IgD-negative memory B cell (primary cell): Measurements from ENCODE around the gene ALDH1B1. TPM values are rescaled to one million over a fixed set of nuclear protein-coding genes. Genes with fewer than 3 reads are reported as not detected.
"Not testable (repeated sequence)": the region's sequence is repeated elsewhere in the genome, so short reads cannot be mapped to it uniquely, and the experiment has no call there.

Source experiments
- H3K27ac Mint-ChIP-seq, 3 donors: one replicate each; pipeline ENCODE4 v1.8.0; 2020 to 2022; ENCODE audit warnings: mild to moderate bottlenecking in 3 of 3, mixed read lengths in 3 of 3, moderate library complexity in 1 of 3
- H3K27me3 Mint-ChIP-seq: one replicate; pipeline ENCODE4 v1.8.0; 2021; ENCODE audit warnings: mixed read lengths
- H3K36me3 Mint-ChIP-seq: one replicate; pipeline ENCODE4 v1.8.0; 2020; ENCODE audit warnings: mild to moderate bottlenecking, mixed read lengths
- H3K4me1 Mint-ChIP-seq, 3 donors: one replicate each; pipeline ENCODE4 v1.8.0; 2020 to 2022; ENCODE audit warnings: mixed read lengths in 3 of 3, mild to moderate bottlenecking in 1 of 3
- H3K4me3 Mint-ChIP-seq, 4 donors: one replicate each; pipeline ENCODE4 v1.8.0; 2020 to 2022; ENCODE audit warnings: mild to moderate bottlenecking in 4 of 4, mixed read lengths in 4 of 4, moderate library complexity in 3 of 4
- H3K9me3 Mint-ChIP-seq, 3 donors: one replicate each; pipeline ENCODE4 v1.8.0; 2020 to 2021; ENCODE audit warnings: mixed read lengths in 3 of 3, mild to moderate bottlenecking in 1 of 3
- polyA plus RNA-seq: library from polyadenylated mRNA; unstranded; fragments of 300-500 nt; fragmentation: Illumina TruSeq; gene quantifications from one replicate; pipeline ENCODE4 v1.2.3, GENCODE V29; 2021

Gene ALDH1B1
- polyA plus RNA-seq, 1 donor from 2014 or later: 9.6 TPM

DNA sequence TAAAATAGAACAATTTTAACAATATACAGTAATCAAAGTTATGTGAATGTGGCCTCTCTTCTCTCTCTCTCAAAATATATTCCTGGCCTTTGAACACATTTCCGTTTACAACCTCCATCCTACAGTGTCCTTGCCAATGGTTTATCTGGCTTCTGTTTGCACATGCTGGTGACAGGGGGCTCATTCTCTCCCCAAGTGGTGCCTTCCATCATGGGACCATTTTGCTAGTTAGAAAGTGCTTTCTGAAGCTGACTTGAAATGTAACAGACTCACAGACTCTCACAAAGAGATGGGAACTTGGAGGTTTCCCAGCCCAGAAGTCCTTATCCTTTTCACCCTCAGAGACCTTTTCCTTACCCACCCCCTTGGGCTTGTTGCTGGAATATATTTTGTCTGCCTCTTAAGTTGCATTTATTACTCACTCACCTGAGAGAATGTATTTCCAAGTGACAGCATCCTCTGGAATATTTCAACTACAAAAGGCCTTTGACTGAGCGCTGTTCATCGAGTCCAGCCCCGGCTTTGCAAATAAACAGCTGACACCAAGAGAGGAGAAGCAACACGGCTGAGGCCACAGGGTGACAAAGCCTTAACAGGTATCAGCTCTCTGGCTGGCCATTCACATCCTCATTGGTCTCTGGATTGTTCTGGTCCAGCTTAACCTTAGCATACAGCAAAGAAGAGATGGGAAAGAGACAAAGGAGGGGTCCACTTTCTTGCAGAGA lies 17.5 kb upstream of the ALDH1B1 start:
- no peak overlapping the region for H3K27ac Mint-ChIP-seq
- no peaks in the 10 kb centered on the region for H3K4me1 Mint-ChIP-seq

DNA sequence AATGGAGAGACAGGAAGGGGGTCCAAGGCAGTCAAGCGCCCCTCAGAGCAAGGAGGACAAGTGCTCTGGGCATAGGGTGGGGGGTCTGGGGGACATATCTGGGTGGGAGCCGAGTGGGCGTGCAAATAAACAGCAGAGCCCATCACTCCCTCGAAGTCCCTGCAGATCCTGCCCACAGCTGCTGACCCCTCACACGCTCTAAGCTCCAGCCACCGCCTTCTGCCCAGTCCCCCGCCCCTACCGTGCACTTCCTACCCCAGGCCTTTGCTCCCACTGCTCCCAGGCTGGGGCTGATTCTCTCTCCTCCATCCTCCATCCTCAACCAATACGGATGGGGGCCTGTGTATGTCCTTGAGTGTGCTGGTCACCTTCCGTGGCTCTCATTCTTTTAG lies 16.9 kb upstream of the ALDH1B1 start:
- no peaks in the 10 kb centered on the region for H3K36me3 Mint-ChIP-seq
- no peaks in the 10 kb centered on the region for H3K9me3 Mint-ChIP-seq
- H3K4me3 Mint-ChIP-seq: no peak overlapping the region
- H3K27me3 Mint-ChIP-seq: peaks cover 7% of the 10 kb centered on the region
- no peaks in the 10 kb centered on the region for H3K4me1 Mint-ChIP-seq
- no peak overlapping the region for H3K27ac Mint-ChIP-seq

More for the DNA sequence above, 17.5 kb upstream of the ALDH1B1 start:
- H3K9me3 Mint-ChIP-seq: no peaks in the 10 kb centered on the region
- no peak overlapping the region for H3K4me3 Mint-ChIP-seq
- H3K27me3 Mint-ChIP-seq: peaks cover 7% of the 10 kb centered on the region
- no peaks in the 10 kb centered on the region for H3K36me3 Mint-ChIP-seq

DNA sequence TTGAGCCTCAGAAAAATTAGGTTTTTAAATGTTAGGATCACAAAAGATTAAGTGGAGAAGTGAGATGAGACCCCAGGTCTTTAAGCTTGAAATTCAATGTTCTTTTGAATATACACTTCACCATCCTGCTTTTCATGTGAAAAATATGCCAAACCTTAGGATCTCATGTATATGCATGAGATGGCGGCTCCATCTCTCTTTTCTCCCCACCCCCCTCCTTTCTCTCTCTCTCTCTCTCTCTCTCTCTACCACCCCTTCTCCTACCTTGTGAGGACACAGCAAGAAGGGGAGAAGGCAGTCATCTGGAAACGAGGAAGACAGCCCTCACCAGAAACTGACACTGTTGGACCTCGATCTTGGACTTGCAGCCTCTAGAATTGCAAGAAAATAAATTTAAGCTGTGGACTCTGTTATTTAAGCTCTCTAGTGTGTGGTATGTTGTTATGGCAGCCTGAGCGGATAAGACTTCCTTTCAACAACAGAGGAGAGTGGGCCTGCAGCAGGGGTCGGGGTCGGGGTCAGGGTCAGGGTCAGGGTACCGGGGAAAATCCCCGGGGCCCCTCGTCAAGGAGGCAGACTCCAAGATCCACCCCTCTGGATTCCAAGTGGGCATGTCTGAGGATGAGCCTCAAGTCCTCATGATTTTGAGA lies 16.4 kb upstream of the ALDH1B1 start:
- no peak overlapping the region for H3K27ac Mint-ChIP-seq
- H3K27me3 Mint-ChIP-seq: peaks cover 7% of the 10 kb centered on the region
- H3K4me1 Mint-ChIP-seq: no peaks in the 10 kb centered on the region
- no peaks in the 10 kb centered on the region for H3K9me3 Mint-ChIP-seq
- H3K36me3 Mint-ChIP-seq: no peaks in the 10 kb centered on the region
- no peak overlapping the region for H3K4me3 Mint-ChIP-seq

DNA sequence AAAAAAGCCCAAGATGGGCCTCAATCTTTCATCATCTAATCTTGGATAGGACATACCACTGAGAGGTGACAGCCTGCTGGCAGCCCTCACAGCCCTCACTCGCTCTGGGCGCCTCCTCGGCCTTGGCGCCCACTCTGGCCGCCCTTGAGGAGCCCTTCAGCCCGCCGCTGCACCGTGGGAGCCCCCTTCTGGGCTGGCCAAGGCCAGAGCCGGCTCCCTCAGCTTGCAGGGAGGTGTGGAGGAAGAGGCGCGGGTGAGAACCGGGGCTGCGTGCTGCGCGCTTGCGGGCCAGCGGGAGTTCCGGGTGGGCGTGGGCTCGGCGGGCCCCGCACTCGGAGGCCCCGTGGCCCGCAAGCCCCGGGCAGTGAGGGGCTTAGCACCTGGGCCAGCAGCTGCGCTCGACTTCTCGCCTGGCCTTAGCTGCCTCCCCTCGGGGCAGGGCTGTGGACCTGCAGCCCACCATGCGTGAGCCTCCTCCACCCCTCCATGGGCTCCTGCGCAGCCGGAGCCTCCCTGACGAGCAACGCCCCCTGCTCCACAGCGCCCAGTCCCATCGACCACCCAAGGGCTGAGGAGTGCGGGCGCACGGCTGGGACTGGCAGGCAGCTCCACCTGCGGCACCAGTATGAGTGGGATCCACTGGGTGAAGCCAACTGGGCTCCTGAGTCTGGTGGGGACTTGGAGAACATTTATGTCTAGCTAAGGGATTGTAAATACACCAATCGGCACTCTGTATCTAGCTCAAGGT lies 15.0 kb upstream of the ALDH1B1 start:
- not testable (repeated sequence) for H3K36me3 Mint-ChIP-seq, H3K9me3 Mint-ChIP-seq, H3K4me3 Mint-ChIP-seq, H3K27ac Mint-ChIP-seq, H3K27me3 Mint-ChIP-seq, H3K4me1 Mint-ChIP-seq

DNA sequence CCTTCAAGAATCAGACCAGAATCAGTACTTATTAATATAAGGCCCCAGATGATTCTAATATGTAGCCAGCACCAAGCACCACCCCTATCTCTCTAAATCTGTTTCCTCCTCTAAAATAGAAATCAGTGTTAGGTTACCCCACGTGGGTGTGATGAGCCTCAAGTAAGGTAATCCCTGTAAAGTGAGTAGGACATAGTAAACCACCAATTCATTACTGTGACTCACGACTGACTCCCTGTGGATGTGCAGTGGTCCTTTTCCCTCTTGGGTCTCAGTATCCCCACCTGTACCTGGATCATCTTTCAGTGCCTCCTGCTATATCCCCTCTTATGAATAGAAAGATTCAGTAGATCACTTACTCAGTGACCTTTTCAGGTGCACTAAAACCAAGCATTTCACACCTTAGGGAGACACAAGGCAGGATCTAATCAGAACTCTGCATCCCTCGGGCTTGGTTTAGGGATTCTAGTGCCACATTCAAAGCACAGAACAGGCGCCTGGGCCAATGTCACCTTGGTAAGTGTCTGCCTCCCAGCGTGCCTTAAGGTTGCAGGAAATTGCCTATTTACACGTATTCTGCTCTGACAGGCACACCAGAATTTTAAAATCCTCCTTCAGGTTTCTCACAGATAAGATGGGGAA lies 12.2 kb upstream of the ALDH1B1 start:
- Mint-ChIP-seq H3K4me1 (no peaks in the 10 kb centered on the region), H3K36me3 (no peaks in the 10 kb centered on the region), H3K27ac (peak overlapping the region in 1 of 3 donors; percentile 3), H3K4me3 (no peak overlapping the region), H3K9me3 (peaks cover 2 to 4% (median 3%) of the 10 kb centered on the region in 3 donors), H3K27me3 (peaks cover 6% of the 10 kb centered on the region)

DNA sequence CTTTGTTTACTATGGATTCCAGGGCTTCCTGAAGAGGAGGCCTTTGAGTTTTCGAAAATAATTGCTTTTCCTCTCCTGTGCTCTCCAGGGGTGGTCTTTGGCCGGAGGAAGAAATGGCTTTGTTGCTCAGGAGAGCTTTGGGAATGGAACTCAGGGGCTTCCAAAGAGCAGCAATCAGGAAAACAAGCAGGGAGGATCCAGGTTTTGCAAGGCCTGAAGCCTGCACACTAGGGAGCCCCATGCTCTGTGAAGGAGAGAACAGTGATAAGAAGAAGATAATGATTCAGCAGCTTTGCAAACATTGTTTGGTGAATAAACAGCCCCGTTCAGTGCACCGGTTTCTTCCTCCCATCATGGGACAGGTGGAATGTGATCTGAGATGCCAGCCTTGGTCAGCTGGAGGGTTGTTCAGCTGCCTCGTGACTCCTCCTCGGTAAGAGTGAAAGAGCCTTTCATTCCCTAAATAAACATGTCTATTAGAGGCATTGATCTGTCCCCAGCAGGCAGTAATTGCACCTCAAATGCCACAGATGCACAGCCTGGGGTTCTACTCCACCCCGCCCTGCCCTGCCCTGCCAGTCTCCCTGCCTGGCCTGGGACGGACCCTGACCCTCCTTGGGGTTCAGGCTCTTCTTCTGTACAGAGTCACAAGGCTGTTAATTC lies 11.5 kb upstream of the ALDH1B1 start:
- H3K4me1 Mint-ChIP-seq: no peaks in the 10 kb centered on the region
- H3K36me3 Mint-ChIP-seq: no peaks in the 10 kb centered on the region
- peaks cover 3 to 6% (median 4%) of the 10 kb centered on the region in 3 donors for H3K9me3 Mint-ChIP-seq
- H3K27me3 Mint-ChIP-seq: peaks cover 6% of the 10 kb centered on the region
- H3K27ac Mint-ChIP-seq: peak overlapping the region in 1 of 3 donors; percentile 3
- H3K4me3 Mint-ChIP-seq: no peak overlapping the region

DNA sequence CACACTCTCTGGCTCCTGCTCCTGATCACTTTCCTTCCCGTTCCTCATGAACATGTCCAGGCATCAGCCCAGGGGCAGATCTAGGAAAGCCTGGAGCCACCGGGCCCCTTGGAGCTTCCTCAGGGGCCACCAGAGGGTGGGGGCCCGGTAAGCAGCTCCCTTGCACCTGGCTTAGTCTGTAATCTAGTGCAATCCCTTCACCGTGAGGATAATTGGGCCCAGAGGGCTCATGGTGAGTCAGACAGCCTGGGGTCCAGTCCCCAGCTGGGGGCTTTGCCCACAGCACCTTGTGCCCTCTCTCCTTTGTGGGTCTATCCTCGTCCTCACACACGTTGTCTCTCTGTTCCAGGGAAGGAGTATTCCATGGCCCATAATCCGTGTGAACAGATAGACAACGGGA lies 10.4 kb upstream of the ALDH1B1 start:
- Mint-ChIP-seq H3K4me1 (no peaks in the 10 kb centered on the region), H3K36me3 (no peaks in the 10 kb centered on the region), H3K4me3 (no peak overlapping the region), H3K9me3 (peaks cover 3 to 6% (median 4%) of the 10 kb centered on the region in 3 donors), H3K27me3 (peaks cover 6% of the 10 kb centered on the region), H3K27ac (no peak overlapping the region)

DNA sequence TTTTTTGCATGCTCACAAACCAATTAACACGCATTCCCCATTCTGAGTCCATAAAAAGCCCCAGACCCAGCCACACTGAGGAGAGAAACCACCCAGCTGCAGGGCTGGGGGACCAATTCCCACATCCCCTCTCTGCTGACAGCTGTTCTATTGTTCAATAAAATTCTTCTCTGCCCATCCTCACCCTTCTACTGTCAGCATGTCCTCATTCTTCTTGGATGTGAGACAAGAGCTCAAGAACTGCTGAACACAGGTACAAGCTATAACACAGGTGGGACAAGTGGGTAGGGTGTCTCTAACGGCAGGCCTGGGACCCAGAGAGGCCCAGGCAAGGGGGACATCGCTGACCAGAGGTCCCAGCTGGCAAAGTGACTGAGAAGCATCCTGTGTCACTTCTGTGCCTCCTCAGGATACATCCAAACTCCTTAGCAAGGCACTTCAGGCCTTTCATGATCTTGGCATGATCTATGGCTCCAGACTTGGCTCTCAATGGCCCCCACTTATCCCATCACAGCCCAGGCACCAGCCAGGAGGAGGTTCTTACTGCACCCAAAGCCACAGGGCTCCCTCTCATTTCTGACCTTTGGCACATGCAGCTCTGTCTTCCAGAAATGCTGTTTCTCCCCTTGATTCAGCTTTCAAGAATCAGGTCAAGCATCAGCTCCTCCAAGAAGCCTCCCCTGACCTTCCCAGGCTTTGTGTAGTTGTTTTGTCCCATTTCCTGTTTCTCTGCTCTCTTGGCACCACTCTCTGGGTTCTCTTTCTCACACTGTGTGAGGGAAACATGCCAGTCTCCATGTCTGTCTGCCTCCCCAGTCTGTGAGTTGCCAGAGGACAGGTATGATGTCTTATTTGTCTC lies 7.3 kb upstream of the ALDH1B1 start:
- Mint-ChIP-seq H3K27ac (no peak overlapping the region), H3K36me3 (no peaks in the 10 kb centered on the region), H3K27me3 (peaks cover 8% of the 10 kb centered on the region), H3K4me3 (peak overlapping the region in 1 of 4 donors; percentile 67), H3K9me3 (peaks cover 3 to 6% (median 4%) of the 10 kb centered on the region in 3 donors), H3K4me1 (peaks cover 0 to 4% (median 0%) of the 10 kb centered on the region in 3 donors)

DNA sequence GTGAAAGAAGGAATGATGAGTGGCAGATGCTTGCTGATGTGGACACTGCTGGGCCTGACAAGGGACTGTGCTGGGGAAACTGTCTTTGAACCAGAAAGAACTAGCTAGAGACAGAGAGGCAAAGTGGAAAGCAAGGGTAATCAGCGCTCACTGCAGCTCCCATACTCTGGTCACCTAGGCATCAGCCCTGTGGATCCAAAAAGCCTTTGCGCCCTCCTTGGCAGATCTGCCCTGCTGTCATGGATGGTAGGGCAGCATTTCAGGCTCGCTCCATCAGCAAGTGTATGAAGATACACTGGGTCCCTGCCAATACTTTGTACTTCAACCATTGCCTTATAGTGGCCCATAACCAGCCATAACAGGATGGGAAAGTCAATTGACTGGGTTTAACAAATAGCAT lies 6.6 kb upstream of the ALDH1B1 start:
- peaks cover 0 to 4% (median 0%) of the 10 kb centered on the region in 3 donors for H3K4me1 Mint-ChIP-seq
- no peak overlapping the region for H3K27ac Mint-ChIP-seq
- H3K9me3 Mint-ChIP-seq: peaks cover 3 to 6% (median 4%) of the 10 kb centered on the region in 3 donors
- H3K27me3 Mint-ChIP-seq: peaks cover 8% of the 10 kb centered on the region
- H3K4me3 Mint-ChIP-seq: no peak overlapping the region
- no peaks in the 10 kb centered on the region for H3K36me3 Mint-ChIP-seq

DNA sequence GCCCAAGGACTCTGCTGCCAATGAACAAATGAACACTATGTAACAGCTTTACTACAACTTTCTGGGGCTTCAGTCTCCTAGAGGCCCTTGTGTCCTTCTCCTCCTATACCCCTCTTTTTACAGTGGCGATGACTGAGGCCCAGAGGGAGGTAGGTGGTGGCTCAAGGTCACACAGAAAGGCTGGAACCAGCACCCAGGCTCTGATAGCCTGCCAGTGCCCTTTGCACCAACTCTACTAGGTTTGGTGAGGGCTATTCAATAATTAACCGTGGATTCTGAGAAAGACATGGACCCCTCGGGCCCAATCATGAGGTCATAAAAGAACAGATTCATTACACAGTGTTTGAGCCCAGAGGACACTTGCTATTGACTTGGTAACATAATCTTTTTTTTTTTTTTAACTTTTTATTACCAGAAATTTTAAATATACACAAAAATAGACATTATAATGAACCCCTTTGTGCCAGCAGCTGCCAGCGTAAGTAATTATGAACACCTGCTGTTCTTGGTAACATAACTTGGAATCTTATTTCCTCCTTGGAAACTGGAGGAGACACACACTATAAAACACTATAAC lies 6.1 kb upstream of the ALDH1B1 start:
- Mint-ChIP-seq H3K4me3 (no peak overlapping the region), H3K4me1 (peaks cover 0 to 4% (median 0%) of the 10 kb centered on the region in 3 donors), H3K27ac (no peak overlapping the region), H3K9me3 (peaks cover 3 to 6% (median 4%) of the 10 kb centered on the region in 3 donors), H3K27me3 (peaks cover 8% of the 10 kb centered on the region), H3K36me3 (no peaks in the 10 kb centered on the region)

DNA sequence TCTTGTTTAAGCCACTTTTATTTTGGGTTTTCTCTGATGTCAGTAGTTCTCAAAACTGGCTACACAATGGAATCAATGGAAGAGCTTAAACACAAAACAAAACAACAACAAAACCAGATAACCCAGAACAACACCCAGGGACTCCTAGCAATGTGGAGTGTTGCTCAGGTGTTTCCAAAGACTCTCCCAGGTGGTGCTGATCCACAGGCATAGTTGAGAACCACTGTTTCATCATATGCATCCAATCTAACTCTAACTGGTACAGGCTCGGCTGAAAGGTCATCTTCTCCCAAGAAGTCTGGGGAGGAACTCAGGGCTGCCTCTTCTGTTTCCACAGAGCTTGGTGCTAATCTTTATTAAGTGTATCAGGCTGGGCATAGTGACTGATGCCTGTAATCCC lies 5.4 kb upstream of the ALDH1B1 start:
- no peaks in the 10 kb centered on the region for H3K36me3 Mint-ChIP-seq
- peaks cover 0 to 5% (median 1%) of the 10 kb centered on the region in 3 donors for H3K4me1 Mint-ChIP-seq
- peaks cover 8% of the 10 kb centered on the region for H3K27me3 Mint-ChIP-seq
- peaks cover 3 to 6% (median 4%) of the 10 kb centered on the region in 3 donors for H3K9me3 Mint-ChIP-seq
- H3K27ac Mint-ChIP-seq: no peak overlapping the region
- H3K4me3 Mint-ChIP-seq: no peak overlapping the region

DNA sequence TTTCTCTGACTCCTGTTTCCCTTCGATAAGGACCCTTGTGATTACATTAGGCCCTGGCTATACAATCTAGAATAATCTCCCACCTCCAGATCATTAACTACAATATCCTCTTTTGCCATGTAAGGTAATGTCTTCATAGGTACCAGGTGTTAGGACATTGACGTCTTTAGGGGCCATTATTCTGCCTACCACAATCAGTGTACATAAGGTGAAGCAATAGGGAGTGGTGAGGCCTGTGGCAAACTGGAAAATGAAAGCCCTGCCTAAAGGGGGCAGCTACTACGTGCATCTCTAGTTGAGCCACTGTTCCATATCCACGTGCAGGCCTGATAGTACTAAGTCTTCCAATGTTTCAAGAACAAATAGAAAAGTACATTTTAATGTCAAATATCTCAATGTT lies 4.8 kb upstream of the ALDH1B1 start:
- Mint-ChIP-seq H3K27ac (no peak overlapping the region), H3K36me3 (no peaks in the 10 kb centered on the region), H3K27me3 (peaks cover 8% of the 10 kb centered on the region), H3K9me3 (peaks cover 3 to 6% (median 4%) of the 10 kb centered on the region in 3 donors), H3K4me3 (no peak overlapping the region), H3K4me1 (peaks cover 0 to 8% (median 4%) of the 10 kb centered on the region in 3 donors)

DNA sequence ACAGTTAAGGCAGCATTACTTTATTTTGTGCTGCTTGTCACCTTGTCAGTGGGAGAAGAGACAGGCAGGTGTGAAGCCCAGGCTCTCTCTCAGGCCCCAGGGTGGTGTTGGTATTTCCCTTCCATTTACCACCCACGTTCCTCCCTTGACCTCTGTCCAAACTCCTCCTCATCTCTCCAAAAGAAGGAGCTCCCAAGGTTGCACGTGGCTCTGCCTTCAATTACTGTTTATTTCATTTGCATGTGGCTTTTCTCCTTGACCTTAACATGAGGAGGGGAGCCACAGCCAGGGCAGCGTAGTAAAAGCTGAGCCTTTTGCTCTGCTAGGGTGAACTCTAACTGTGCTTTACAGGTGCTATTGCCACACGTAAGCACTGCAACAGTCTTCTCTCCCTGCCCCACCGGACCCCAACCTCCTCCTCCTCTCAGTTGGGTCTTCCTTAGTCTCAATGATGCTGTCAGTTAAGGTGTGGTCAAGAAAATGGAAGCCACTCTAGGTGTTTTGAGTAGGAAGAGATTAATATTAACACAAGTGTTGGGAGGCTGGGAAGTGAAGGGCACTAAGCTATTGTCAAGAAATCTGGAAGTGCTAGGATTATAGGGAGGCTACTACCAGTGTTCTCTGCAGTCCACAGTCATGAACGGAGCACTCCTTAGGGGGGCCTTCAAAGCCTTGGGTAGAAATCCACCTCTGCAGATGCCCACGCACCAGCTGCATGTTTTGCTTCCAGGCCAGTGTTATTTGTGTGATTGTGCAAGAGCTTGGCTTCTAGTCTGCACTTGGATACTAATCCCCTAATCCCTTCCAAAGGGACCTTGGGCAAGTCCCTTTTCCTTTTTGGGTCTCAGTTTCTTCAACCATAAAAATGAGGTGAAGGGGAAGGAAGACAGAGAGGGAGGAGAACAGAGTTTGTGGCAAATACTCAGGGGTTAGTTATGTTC lies 3.9 kb upstream of the ALDH1B1 start:
- peaks cover 7 to 10% (median 8%) of the 10 kb centered on the region in 3 donors for H3K4me1 Mint-ChIP-seq
- H3K36me3 Mint-ChIP-seq: no peaks in the 10 kb centered on the region
- no peak overlapping the region for H3K4me3 Mint-ChIP-seq
- H3K27me3 Mint-ChIP-seq: peaks cover 8% of the 10 kb centered on the region
- no peak overlapping the region for H3K27ac Mint-ChIP-seq
- H3K9me3 Mint-ChIP-seq: peaks cover 3 to 6% (median 4%) of the 10 kb centered on the region in 3 donors
